Keratinocyte (primary cell): ENCODE data around the gene RFX2.

ENCODE experiments used
- CTCF ChIP-seq, 3 experiments: IDR thresholded peaks in 1 of 3; conservative IDR thresholded peaks in 1 of 3; optimal IDR thresholded peaks in 1 of 3; 2 replicates in 2 of 3; 3 replicates in 1 of 3; pipeline versions ENCODE3 to v1.5.1; 2011; ENCODE audit warnings: low read length in 3 of 3, mild to moderate bottlenecking in 3 of 3, moderate library complexity in 2 of 3, control low read depth in 1 of 3, inconsistent platforms in 1 of 3; ENCODE audit not compliant: insufficient read depth in 2 of 3; ENCODE audit errors: extremely low read depth in 1 of 3
- EZH2 ChIP-seq: IDR thresholded peaks from one replicate; pipeline ENCODE4 v1.6.1; 2012; ENCODE audit warnings: inconsistent platforms, mild to moderate bottlenecking, low read length, moderate library complexity

- no peak for TF ChIP-seq CTCF (optimal IDR thresholded peaks at IDR 0.05 in 1 of 3, IDR thresholded peaks at IDR 0.05 in 1 of 3, conservative IDR thresholded peaks at IDR 0.05 in 1 of 3; ENCODE audit: extremely low read depth in 1 of 3, insufficient read depth in 2 of 3, low read length in 3 of 3)
- TF ChIP-seq EZH2: no peak
Observed at GRCh38 chr19:6060600-6061375, 49.5 kb downstream of the RFX2 start.
